ENCODE results near the gene B4GALNT1.

B4GALNT1 gene

GRCh38 chr12:57579011-57579410, 54.0 kb downstream of the B4GALNT1 start:
- no peak for DNase-seq

DNA sequence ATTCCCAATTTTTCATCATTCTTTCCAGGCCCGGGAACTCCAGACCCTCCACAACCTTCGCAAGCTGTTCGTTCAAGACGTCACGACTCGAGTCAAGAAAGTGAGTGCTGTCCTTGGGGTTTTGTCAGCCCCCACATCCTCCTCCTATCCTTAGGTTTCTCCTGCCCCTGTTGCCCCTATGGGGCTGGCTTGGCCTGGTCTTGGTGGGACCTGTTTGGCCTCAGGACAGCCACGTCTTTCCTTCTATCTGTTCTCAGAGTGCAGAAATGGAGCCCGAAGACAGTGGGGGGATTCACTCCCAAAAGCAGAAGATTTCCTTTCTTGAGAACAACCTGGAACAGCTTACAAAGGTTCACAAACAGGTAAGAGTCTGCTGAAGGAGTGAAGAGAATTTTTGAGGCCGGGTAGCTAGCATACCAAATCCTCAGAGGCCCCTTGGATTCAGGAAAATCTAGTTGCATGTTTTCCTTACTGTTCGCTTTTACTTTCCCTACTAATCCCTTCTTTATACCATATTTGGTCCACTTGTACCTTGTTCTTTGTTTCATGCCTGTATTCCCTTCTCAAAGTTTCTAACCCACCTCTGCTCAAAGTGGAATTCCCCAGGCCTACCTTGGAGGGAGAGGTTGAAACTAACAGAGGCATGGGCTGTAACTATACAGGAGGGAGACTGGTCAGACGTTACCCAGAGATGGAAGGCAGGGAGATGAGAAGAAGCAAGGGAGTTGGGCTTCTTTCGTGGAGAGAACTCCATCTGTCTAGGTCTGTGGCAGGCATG, 54.8 kb downstream of the B4GALNT1 start:
- DNase-seq, result no peak
- intact Hi-C loops (cut with DNase I), result no loop called here

More at GRCh38 chr12:57579011-57579410, 54.0 kb downstream of the B4GALNT1 start:
- intact Hi-C loops (cut with DNase I), result no loop called here

- intact Hi-C loops (cut with DNase I), result no loop called here
- no peak for DNase-seq
These were observed 56.3 kb downstream of the B4GALNT1 start for GRCh38 chr12:57576613-57577160.
